D341Med (cell line): ENCODE results near the gene PITRM1.

Source experiments
- DNase-seq: peaks from one replicate; pipeline ENCODE4 v3.0.0; 2012; ENCODE audit warnings: low spot score

The PITRM1 gene

GRCh38 chr10:3167611-3168330, 4.8 kb downstream of the PITRM1 start:
- no peak for DNase-seq

GRCh38 chr10:3166496-3167290, 5.9 kb downstream of the PITRM1 start:
- DNase-seq, result no peak

DNA sequence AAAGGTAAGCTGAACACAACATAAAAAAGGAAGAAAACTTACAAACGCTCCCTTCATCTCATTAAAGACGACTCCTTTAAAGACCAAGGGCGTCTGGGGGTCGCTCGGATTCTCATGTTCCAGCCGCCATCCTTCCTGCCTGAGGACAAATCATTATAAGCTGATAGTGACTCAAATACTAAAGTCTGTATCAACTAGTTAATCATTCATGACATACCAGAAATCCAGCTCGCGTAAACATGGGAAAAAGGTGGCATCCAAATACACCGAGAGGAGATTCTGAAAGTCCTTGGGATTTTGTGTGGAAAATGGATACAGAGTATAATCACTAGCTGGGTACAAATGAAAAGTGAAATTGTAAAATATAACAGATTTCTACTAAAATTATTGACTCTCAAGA, 7.4 kb downstream of the PITRM1 start:
- DNase-seq, result no peak

DNA sequence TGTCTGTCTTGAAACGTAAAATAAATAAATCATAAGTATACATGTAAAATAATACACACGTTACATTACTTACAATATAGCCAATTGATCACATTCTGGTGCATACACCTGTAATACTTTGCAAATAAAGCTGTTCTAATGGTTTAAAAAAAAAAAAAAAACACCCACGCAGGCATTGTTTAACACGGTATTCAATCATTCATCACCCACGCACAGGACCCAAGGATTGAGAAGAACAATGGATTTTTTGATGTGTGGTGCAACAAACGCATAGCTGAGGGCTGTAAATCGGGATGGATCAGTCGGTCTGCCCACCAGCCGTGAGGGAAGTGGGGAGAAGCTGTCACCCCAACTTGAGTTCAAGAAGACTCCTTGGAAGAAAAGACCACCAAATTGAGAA, 8.7 kb downstream of the PITRM1 start:
- no peak for DNase-seq

DNA sequence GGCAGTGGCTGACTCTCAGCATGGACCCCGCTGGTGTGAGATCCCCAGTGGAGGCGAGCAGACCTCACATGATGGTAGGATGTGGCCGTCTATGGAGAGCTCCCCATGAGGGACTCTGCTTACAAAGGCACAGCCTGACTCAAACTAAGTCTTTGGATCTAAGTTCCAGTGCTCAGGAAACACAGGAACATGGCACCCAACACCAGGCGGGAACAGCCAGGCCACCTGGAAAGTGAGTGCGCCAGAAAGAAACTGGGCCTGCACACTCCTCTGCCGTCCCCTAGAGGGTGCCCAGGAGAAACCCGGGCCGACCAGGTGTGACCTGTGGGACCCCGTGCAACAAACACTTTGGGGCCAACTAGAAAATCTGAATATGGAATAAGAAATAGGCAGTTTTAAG, 10.0 kb downstream of the PITRM1 start:
- no peak for DNase-seq

GRCh38 chr10:3159152-3159551, 13.4 kb downstream of the PITRM1 start:
- DNase-seq, result no peak

DNA sequence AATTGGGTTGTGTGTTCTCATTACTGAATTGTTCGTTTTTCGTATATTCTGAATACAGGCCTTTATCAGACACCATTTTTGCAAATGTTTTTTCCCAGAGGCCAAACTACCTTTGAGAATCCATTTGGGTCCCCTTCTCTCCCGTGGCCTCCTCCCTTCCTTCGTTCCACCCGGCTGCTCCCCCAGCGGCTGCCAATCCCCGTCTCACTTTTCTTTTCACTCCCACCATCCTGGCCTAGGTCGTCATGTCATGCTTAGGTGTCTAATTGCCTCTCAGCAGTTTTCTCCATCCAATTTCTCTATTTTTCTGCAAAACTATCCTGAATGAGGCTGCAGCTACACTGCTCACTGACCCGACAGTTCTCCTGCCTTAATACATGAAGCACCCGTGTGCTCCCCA, 17.9 kb downstream of the PITRM1 start:
- DNase-seq, result no peak

GRCh38 chr10:3152566-3152935, 20.0 kb downstream of the PITRM1 start:
- DNase-seq, result no peak

DNA sequence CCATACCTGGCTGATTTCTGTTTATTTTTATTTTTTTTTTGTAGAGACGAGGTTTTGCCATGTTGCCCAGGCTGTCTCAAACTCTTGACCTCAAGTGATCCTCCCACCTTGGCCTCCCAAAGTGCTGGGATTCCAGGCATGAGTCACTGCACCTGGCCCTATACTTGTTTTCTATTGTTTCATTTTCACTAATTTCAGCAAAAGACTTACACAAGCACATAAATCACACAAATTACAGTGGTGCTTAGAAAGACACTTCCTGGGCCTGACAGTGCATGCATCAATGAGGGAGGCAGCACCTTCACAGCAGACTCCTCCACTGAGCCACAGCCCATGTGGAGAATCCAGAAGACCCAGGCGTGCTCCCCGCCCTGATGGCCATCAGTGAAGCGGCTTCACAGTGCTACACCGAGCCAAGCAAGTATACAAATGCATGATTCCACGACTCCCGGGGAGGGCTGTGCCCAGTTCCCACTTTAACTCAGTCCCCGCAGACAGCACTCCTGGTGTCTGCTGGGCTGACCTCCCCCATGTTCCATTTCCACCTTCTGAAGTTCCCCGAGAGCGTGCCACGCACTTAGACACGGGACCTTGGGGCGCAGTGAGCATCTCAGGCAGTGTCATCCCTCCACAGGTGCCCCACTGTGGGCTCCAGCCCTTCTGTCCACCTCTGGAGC, 20.6 kb downstream of the PITRM1 start:
- DNase-seq, result no peak

GRCh38 chr10:3150961-3151360, 21.6 kb downstream of the PITRM1 start:
- no peak for DNase-seq

GRCh38 chr10:3150366-3150765, 22.2 kb downstream of the PITRM1 start:
- no peak for DNase-seq

DNA sequence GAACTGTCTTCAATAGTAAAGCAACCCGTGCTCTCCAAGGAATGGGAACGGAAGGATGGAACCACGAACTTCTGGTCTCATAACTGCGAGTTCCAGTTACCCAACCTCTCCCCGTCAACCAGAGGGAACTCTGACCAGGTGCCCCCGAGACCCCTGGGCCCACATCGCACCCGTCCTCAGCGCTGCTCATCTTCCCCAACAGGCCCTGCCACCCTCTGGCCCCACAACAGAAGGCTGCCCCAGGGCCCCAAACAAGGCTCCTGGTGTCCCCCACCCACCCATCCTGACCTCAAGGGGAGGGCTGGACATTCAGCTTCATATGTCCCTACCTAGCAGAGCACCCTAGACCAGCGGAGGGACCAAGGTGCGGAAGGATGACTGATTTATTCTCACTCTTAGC, 22.7 kb downstream of the PITRM1 start:
- DNase-seq, result no peak

GRCh38 chr10:3148994-3149393, 23.6 kb downstream of the PITRM1 start:
- DNase-seq, result no peak

- no peak for DNase-seq
These were observed 24.5 kb downstream of the PITRM1 start for GRCh38 chr10:3148041-3148440.

DNA sequence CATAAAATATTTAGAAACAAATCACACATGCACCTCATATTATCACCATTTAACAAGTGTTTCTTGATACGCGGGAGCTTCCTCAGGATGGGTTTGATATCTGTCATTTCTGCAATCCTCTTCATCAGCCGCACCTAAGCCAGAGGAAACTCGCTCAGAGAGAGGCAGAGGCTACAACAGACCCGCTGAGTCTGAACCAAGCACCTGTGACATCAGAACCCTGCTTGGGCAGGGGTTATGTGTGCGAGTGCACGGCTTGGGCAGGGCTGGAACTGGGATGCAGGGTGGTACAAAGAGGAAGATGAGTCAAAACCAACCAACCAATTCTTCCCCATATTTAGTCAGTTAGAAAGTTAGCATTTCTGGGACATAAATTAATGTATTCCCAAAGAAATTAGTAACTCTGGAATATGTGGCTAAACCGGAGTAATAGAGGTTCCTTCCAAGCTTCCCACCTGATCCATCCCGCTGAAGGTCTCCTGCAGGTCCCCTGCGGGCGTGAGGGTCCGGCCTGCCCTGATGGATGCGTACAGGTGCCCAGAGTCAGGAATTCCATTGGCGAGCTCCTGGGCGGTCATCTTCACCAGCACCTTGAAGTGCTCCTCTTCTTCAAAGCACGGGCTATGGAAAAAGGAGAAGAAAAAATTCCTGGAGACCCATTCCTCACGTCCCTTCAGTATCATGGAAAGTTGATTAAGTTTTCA, 25.3 kb downstream of the PITRM1 start:
- DNase-seq, result no peak

DNA sequence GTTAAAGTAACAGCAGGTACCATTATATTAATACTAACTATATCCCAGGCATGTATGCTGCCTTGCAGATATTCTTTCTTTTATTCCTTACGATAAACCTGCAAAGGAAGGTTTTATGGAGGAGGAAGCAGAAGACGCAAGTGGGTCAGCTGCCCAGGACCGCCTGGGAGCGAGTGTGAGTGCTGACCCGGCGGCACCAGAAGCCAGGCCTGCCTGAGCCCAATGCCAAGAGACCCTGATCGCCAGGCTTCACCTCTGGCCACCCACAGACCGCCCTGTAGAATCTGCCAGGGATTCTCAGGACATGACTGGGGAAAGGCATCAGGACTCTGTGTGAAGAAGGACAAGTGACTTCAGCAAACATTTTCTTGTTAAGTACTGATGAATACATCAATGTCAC, 26.3 kb downstream of the PITRM1 start:
- no peak for DNase-seq

DNA sequence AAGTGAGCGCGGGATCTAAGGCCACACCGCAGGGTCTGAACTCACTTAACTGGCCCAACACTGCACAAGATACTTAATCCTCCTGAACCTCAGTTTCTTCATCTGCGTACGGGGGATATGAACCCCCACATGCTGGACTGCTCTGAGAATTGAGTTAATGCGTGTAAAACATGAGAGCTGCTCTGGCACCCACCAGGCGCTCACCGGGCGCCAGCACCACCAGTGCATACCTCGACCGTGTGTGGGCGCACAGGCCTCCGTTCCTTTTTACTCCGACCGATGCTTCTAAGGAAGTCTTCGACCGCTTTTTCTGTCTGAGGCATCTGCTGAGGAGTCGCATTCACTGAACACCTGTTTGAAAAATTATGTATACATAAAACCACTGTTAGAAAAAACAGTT, 27.2 kb downstream of the PITRM1 start:
- no peak for DNase-seq

DNA sequence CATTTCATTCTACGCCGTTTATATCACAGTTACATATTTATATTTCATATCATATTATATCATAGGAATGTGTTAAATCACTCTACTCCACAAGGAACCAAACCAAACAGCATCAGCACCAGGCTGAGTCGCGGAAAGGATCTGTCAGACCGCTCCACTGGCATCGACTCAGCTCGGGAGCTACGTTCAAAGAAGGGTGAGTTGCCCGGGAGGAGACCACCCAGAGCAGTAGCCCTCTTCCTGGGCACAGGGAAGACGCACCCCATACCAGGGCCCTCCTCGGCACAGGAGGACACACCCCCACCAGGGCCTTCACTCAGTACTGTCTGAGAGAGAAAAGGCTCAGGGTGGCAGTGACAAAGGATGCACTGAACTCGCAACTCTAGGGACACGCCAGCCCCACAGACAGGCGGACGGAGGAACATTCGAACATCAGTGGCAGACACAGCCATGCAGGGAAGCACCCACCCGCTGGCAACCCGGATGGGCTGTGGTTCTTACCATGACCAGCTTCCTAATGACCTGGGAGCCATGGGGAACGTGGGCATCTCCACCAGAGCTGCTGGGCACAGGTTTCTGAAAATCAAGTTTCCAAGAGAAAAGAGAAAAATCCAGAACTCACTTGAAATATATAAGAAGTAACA, 28.7 kb downstream of the PITRM1 start:
- no peak for DNase-seq

DNA sequence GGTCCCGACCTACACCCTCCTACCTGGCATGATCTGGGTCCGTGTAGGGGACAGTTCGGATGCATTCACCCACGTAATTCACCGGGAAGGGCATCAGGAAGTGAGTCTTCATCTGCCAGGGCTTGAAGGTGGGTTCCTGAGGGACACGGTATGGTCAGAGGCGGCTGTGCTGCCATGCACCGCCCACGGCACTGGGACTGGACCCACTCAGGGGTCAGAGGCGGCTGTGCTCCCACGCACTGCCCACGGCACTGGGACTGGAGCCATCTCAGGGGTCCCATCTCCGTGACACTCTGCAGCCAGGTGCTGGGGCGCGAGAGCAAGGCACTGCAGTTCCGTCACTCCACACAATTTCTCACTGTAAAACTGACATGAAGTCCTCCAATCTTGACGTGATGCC, 29.2 kb downstream of the PITRM1 start:
- no peak for DNase-seq

GRCh38 chr10:3142146-3142875, 30.3 kb downstream of the PITRM1 start:
- DNase-seq, result no peak

GRCh38 chr10:3141351-3142005, 31.1 kb downstream of the PITRM1 start:
- DNase-seq, result no peak
